GM21717 (cell line): ENCODE data around the gene CCDC194.

ENCODE experiments used
- ATAC-seq: cut with Tn5 transposase; IDR thresholded peaks from one replicate; pipeline ENCODE4 v1.9.1; 2021; ENCODE audit warnings: mild to moderate bottlenecking, moderate library complexity; ENCODE audit not compliant: unreplicated experiment

CCDC194 gene

GRCh38 chr19:17406046-17406886 is 12.3 kb upstream of the CCDC194 start:
- ATAC-seq: peak; percentile 7

- peak; percentile 60 for ATAC-seq
Measured at GRCh38 chr19:17405250-17406045, 11.5 kb upstream of the CCDC194 start, which contains the start of gene BST2. Gene BST2 (minus strand): TSS chr19:17405630. CDS start chr19:17405575, 55 bp downstream.

GRCh38 chr19:17404621-17405249 is 10.7 kb upstream of the CCDC194 start:
- no peak for ATAC-seq

- ATAC-seq: no peak
Measured at GRCh38 chr19:17404015-17404414, 10.0 kb upstream of the CCDC194 start.

- ATAC-seq: no peak
Measured at GRCh38 chr19:17402982-17403855, 9.2 kb upstream of the CCDC194 start.

GRCh38 chr19:17401628-17402027 is 7.6 kb upstream of the CCDC194 start:
- no peak for ATAC-seq

- ATAC-seq: no peak
Measured at GRCh38 chr19:17398902-17399527, 5.0 kb upstream of the CCDC194 start.

- ATAC-seq: no peak
Measured at GRCh38 chr19:17394891-17395415, 957 bp upstream of the CCDC194 start.

GRCh38 chr19:17393002-17393401 is 994 bp downstream of the CCDC194 start:
- no peak for ATAC-seq

GRCh38 chr19:17391371-17392151 is 2.4 kb downstream of the CCDC194 start:
- ATAC-seq: no peak

GRCh38 chr19:17390665-17391370 is 3.2 kb downstream of the CCDC194 start:
- ATAC-seq: peak; percentile 78

GRCh38 chr19:17389957-17390664 is 3.9 kb downstream of the CCDC194 start:
- no peak for ATAC-seq

- ATAC-seq: no peak
Measured at GRCh38 chr19:17389288-17389687, 4.7 kb downstream of the CCDC194 start.

- no peak for ATAC-seq
Measured at GRCh38 chr19:17385878-17386611, 8.0 kb downstream of the CCDC194 start.

- no peak for ATAC-seq
Measured at GRCh38 chr19:17380426-17381138, 13.4 kb downstream of the CCDC194 start.

GRCh38 chr19:17379221-17379631 is 14.8 kb downstream of the CCDC194 start:
- no peak for ATAC-seq
